Measurements from ENCODE around the gene ADAMTSL1.

Gene ADAMTSL1

GRCh38 chr9:18700714-18701113 is 226.8 kb downstream of the ADAMTSL1 start:
- no peak for ATAC-seq (ENCODE audit: insufficient read depth, low read depth)
- TF ChIP-seq CTCF (IDR thresholded peaks at IDR 0.05; ENCODE audit: borderline replicate concordance, extremely low read depth, low read length, poor library complexity, severe bottlenecking) (no peak), EZH2 (IDR thresholded peaks at IDR 0.05; ENCODE audit: borderline replicate concordance, low read depth, low read length, severe bottlenecking) (no peak)
- Histone ChIP-seq H3K27ac (ENCODE audit: low read length) (no peak overlapping the region), H3K79me2 (ENCODE audit: insufficient read depth, low read length) (no peaks in the 10 kb centered on the region), H3K36me3 (ENCODE audit: insufficient read depth, low read length) (no peaks in the 10 kb centered on the region), H3K9ac (ENCODE audit: low read depth, low read length) (no peak overlapping the region), H3K4me2 (ENCODE audit: insufficient read depth, low read length) (no peak overlapping the region), H3K4me3 (ENCODE audit: low read depth in 1 of 2, low read length in 2 of 2) (no peak overlapping the region), H2AFZ (ENCODE audit: low read depth, low read length) (no peak overlapping the region), H3K27me3 (ENCODE audit: insufficient read depth, low read length, poor library complexity) (no peaks in the 10 kb centered on the region), H3K9me3 (ENCODE audit: insufficient read depth, low read length, severe bottlenecking) (no peaks in the 10 kb centered on the region), H4K20me1 (ENCODE audit: insufficient read depth, low read length) (no peaks in the 10 kb centered on the region), H3K4me1 (ENCODE audit: insufficient read depth, low read length) (no peaks in the 10 kb centered on the region)
- no peak for DNase-seq

- Histone ChIP-seq H3K9ac (ENCODE audit: low read depth, low read length) (no peak overlapping the region), H3K36me3 (ENCODE audit: insufficient read depth, low read length) (no peaks in the 10 kb centered on the region), H3K79me2 (ENCODE audit: insufficient read depth, low read length) (no peaks in the 10 kb centered on the region), H3K27ac (ENCODE audit: low read length) (no peak overlapping the region), H3K4me1 (ENCODE audit: insufficient read depth, low read length) (no peaks in the 10 kb centered on the region), H3K9me3 (ENCODE audit: insufficient read depth, low read length, severe bottlenecking) (no peaks in the 10 kb centered on the region), H3K4me3 (ENCODE audit: low read depth in 1 of 2, low read length in 2 of 2) (no peak overlapping the region), H3K27me3 (ENCODE audit: insufficient read depth, low read length, poor library complexity) (no peaks in the 10 kb centered on the region), H3K4me2 (ENCODE audit: insufficient read depth, low read length) (no peak overlapping the region), H2AFZ (ENCODE audit: low read depth, low read length) (no peak overlapping the region), H4K20me1 (ENCODE audit: insufficient read depth, low read length) (no peaks in the 10 kb centered on the region)
- ATAC-seq (ENCODE audit: insufficient read depth, low read depth) (no peak), DNase-seq (no peak)
- TF ChIP-seq CTCF (IDR thresholded peaks at IDR 0.05; ENCODE audit: borderline replicate concordance, extremely low read depth, low read length, poor library complexity, severe bottlenecking) (no peak), EZH2 (IDR thresholded peaks at IDR 0.05; ENCODE audit: borderline replicate concordance, low read depth, low read length, severe bottlenecking) (no peak)
These were observed 229.4 kb downstream of the ADAMTSL1 start for GRCh38 chr9:18703151-18703900.

GRCh38 chr9:18703901-18704379 is 230.0 kb downstream of the ADAMTSL1 start:
- Histone ChIP-seq H2AFZ (ENCODE audit: low read depth, low read length) (no peak overlapping the region), H3K9me3 (ENCODE audit: insufficient read depth, low read length, severe bottlenecking) (no peaks in the 10 kb centered on the region), H3K4me2 (ENCODE audit: insufficient read depth, low read length) (no peak overlapping the region), H3K4me1 (ENCODE audit: insufficient read depth, low read length) (no peaks in the 10 kb centered on the region), H3K36me3 (ENCODE audit: insufficient read depth, low read length) (no peaks in the 10 kb centered on the region), H4K20me1 (ENCODE audit: insufficient read depth, low read length) (no peaks in the 10 kb centered on the region), H3K4me3 (ENCODE audit: low read depth in 1 of 2, low read length in 2 of 2) (no peak overlapping the region), H3K27me3 (ENCODE audit: insufficient read depth, low read length, poor library complexity) (no peaks in the 10 kb centered on the region), H3K9ac (ENCODE audit: low read depth, low read length) (no peak overlapping the region), H3K27ac (ENCODE audit: low read length) (no peak overlapping the region), H3K79me2 (ENCODE audit: insufficient read depth, low read length) (no peaks in the 10 kb centered on the region)
- ATAC-seq (ENCODE audit: insufficient read depth, low read depth) (no peak), DNase-seq (no peak)
- TF ChIP-seq EZH2 (IDR thresholded peaks at IDR 0.05; ENCODE audit: borderline replicate concordance, low read depth, low read length, severe bottlenecking): no peak
- no peak for TF ChIP-seq CTCF (IDR thresholded peaks at IDR 0.05; ENCODE audit: borderline replicate concordance, extremely low read depth, low read length, poor library complexity, severe bottlenecking)

Data from DND-41 (cell line).